DMS79 (cell line): ENCODE results near the gene NCOA7.
"Not testable (repeated sequence)": the region's sequence is repeated elsewhere in the genome, so short reads cannot be mapped to it uniquely, and the experiment has no call there.

Experiments
- DNase-seq: peaks from one replicate; lab custom pipeline; 2025; lab: John Stamatoyannopoulos, UW

NCOA7 gene

DNA sequence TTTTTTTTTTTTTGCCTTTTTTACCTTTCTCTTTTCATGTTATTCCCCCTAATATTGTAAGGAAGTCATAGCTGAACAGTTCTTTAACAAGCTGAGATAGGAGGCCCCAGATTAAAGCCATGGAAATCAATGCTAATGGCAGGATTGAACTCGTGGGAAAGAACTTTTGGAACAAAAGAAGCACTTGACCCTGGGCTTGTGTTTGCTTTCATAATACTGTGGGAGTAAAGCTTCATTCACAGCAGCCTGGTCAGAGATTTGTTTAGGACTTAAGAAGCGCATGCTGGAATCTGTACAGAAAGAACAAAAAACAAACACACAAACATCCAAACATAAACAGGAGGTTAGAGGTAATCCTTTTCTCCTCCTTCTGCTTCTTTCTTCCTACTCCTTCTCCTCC lies 36.2 kb upstream of the NCOA7 start:
- no peak for DNase-seq

DNA sequence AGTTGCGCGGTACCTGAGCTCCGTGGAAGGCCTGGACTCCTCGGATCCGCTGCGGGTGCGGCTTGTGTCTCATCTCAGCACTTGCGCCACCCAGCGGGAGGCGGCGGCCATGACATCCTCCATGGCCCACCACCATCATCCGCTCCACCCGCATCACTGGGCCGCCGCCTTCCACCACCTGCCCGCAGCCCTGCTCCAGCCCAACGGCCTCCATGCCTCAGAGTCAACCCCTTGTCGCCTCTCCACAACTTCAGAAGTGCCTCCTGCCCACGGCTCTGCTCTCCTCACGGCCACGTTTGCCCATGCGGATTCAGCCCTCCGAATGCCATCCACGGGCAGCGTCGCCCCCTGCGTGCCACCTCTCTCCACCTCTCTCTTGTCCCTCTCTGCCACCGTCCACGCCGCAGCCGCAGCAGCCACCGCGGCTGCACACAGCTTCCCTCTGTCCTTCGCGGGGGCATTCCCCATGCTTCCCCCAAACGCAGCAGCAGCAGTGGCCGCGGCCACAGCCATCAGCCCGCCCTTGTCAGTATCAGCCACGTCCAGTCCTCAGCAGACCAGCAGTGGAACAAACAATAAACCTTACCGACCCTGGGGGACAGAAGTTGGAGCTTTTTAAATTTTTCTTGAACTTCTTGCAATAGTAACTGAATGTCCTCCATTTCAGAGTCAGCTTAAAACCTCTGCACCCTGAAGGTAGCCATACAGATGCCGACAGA lies 31.4 kb upstream of the NCOA7 start:
- no peak for DNase-seq

GRCh38 chr6:125759959-125760457 lies 30.8 kb upstream of the NCOA7 start:
- DNase-seq: no peak

DNA sequence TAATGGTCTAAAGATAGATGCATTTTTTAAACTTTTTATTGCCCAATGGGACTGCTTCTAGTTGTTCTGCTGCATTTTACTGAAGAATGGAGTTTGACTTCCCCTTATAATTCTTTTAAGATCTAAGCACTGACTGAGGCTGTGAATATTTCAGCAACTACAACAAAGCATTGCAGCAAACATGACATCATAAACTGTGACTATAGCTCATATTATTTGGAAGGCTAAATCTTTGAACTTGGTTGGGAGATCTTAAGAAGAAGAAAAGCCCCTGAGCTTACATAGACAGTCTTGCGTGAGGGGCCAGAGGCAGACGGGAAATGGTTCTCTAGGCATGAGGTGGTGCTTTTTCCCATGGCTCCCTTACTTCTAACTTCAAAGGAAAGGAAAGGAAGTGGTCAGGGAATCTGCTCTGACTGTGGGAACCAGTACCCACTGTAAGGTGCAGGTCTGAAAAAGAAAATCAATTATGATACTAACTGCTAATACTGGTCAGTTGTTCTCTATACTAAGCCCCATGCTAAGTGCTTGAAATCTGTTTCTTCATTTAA lies 26.6 kb upstream of the NCOA7 start:
- DNase-seq: no peak

GRCh38 chr6:125765944-125766343 lies 24.8 kb upstream of the NCOA7 start:
- DNase-seq: no peak

DNA sequence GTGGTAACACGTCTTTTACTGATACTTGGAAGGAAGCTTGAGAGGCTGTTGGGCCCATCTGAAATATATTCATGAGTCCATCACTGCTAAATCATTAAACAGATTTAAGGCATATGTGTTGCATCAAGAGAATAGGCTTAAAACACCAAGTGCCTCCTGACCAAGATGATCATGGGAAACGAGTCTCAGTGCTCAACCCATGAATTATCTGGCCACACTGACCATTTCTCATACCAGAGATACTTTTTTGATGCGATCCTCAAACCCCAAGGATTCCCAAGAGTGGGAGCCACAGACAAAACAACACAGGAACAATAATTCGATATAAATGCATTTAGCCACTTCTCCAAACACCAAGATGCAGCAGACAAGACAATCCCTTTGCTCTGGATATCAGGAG lies 24.1 kb upstream of the NCOA7 start:
- no peak for DNase-seq

- no peak for DNase-seq
These were observed 21.5 kb upstream of the NCOA7 start for GRCh38 chr6:125769147-125769783.

DNA sequence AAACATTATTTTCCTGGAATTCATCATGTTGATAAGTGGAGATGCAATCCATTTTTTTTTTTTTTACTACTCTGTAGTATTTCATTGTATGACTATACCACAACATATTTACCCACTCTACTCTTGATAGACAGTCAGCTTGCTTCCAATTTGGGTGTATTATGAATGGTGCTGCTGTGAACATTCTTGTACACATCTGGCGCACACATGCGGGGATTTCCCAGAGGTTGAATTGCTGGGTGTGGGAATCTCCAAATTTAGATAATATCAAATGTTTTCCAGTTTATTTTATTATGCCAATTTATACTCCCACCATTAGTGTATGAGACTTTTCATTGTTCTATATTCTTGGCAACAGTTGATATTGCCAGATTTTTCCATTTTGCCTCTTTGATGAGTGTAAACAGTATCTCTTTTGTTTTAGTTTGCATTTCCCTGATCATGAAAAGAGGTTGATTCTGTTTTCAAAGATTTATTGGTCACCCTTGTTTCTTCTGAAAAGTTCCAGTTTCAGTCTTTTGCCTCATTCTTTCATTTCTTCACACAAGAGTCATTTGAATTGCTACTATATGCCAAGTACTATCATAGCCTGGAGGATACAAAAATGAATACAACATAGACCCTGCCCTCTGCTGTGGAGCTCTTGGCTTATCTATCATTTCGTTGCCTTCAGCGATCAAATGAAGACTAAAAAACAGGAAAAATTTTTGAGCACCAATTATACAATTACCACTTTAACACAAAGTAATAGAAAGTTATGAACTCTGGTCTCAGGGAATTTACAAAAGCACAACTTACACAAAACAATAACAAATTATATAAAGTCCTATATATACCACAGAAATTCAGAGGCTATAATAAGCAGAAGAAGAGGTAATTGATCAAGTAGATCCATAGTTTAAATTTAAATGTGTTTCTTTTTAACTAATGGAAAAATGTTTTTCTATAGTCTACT lies 17.1 kb upstream of the NCOA7 start:
- DNase-seq: no peak

DNA sequence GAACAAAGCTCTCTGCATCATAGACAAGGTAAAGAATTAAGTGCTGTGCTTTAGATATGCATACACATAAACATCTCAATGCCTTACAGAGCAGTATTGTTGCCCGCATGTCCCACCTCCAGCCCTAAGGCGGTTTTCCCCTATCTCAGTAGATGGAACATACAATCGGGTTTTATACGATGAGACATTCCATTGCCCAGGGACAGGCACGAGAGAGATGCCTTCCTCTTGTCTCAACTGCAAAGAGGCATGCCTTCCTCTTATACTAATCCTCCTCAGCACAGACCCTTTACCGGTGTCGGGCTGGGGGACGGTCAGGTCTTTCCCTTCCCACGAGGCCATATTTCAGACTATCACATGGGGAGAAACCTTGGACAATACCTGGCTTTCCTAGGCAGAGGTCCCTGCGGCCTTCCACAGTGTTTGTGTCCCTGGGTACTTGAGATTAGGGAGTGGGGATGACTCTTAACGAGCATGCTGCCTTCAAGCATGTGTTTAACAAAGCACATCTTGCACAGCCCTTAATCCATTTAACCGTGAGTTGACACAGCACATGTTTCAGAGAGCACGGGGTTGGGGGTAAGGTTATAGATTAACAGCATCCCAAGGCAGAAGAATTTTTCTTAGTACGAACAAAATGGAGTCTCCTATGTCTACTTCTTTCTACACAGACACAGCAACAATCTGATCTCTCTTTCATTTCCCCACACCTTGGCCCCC lies 14.5 kb upstream of the NCOA7 start:
- not testable (repeated sequence) for DNase-seq

DNA sequence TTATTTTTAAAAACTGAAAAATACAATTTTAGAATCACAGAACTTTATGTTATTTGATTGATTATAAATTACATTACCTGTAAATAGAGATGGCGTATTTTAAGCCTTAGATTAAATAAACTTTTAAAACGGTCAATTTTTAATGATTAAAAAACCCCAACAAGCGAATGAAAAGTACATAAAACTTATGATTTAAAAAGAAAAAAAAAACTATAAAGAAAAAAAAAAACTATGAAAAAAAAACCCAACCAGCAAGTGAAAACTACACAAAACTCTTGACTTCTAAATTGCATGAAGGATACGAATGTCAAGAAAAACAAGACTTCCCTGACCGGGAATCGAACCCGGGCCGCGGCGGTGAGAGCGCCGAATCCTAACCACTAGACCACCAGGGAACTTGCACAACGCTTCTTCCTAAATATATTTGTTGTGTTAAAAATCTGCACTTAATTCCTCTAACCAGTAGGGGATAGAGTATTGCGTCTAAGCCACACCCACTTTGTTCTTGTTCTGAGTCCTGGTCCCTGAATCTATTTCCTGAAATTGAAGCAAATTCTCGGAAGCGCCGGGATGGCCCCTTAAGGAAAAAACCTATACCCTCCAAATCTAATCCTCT lies 10.7 kb upstream of the NCOA7 start:
- peak; percentile 85 for DNase-seq

- DNase-seq: peak; percentile 66
These were observed 10.0 kb upstream of the NCOA7 start for GRCh38 chr6:125780540-125781313.

DNA sequence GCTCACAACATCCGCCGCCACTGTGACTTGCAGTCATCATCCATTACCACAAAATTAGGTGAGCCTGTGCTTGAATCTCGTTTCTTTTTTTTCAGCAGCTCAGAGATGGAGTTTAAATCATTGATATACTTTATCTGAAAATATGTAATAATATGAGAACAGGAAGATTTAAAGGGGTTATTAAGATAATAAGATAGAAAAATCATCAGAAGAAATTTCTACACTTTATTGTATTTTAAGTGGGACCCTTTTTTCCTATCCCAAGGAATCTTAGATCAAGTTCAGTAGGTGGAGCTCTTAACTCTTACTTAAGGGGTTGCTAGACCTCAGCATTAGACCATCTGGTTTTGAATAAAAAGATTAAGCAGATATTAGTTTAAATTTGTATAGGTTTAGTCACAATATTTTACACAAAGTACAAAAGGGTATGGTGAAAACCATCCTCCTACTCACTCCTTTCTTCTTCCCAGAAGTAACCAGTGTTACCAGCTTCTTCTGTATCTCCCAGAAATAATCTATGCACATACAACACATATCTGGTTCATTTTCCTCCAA lies 9.4 kb upstream of the NCOA7 start:
- DNase-seq: peak; percentile 66

DNA sequence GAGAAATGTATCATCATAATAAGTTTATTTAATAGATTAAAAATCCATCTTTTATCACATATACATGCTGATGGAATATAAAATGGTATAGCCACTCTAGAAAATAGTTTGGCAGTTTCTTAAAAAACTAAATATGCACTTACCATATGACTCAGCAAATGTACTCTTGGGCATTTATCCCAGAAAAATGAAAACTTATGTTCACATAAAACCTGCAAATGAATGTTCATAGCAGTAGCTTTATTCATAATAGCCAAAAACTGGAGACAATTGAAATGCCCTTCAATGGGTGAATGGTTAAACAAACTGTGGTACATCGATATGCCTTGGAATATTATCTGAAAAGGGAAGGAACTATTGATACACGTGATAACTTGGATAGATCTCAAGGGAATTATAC lies 6.4 kb upstream of the NCOA7 start:
- no peak for DNase-seq

DNA sequence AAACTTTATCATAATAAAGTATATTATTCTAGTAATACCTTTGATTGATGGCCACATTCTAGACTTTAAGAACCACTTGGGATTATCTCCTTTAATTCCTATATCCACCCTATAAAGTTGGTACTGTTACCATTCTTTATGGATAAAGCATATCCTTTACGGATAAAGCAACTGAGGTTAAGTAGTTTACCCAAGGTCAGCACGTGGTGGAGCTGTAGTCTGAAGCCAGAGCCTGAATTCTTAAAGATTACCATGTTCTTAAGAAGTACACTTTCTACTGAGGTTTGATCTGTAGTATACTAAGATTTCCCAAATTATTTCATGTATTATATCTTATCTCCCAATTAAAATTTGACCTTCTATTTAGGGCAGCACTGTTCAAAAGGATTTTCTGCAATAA lies 3.0 kb upstream of the NCOA7 start:
- no peak for DNase-seq

DNA sequence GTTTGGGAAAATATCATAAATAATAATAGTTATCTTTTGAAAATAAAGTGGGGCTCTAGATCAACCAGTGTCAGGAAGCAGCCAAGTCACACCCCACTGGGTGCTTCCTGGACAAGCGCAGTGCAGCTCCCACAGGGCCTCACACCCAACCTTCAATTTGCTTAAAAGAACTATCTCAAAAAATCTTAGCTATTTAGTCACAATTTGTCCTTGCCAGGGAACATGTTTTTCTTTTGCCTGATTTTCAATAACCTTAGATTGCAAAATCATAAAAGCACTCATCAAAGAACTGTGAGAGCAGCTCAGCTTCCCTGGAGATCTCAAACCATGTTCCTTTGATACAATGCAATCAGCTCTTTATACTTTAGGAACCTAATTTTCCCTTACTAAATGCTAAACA lies 1.6 kb upstream of the NCOA7 start:
- no peak for DNase-seq

- DNase-seq: peak; percentile 65
These were observed 993 bp upstream of the NCOA7 start for GRCh38 chr6:125789576-125790357.

GRCh38 chr6:125791151-125791819 lies 525 bp downstream of the NCOA7 start:
- peak; percentile 21 for DNase-seq

DNA sequence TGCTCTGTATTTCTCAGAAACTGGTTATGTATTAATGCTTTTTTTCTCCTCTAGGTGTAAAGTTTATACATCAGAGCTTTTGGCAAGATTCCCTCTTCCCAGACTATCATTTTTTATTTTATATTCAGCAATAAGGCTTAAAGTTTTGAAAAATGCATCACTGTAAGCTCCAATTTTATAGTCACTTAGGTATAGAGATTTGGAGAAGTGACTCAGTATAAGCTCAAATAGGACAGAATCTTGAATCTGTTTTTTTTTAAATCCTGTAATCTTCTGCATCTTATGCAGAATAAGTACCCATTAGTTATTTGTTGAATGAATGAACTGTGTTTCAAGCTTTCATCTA lies 1.0 kb downstream of the NCOA7 start:
- no peak for DNase-seq

- DNase-seq: no peak
These were observed 1.4 kb downstream of the NCOA7 start for GRCh38 chr6:125792172-125792571.
